WTC11 (cell line): ENCODE data around the gene GPR176.

Experiments used
- ATF1 ChIP-seq: sonication (generic); formaldehyde crosslinking; IDR thresholded peaks from 2 replicates; pipeline ENCODE4 v1.8.1; 2023; ENCODE audit warnings: mild to moderate bottlenecking, moderate library complexity, missing genetic modification reagents
- CTCF ChIP-seq: fragments of 200-600 bp; IDR thresholded peaks from 2 replicates; pipeline ENCODE4 v1.8.0; 2022; ENCODE audit warnings: antibody characterized with exemption
- E2F4 ChIP-seq: sonication (generic); formaldehyde crosslinking; IDR thresholded peaks from 2 replicates; pipeline ENCODE4 v1.8.1; 2022; ENCODE audit warnings: low read depth, mild to moderate bottlenecking, moderate library complexity, missing genetic modification reagents, borderline replicate concordance
- E2F5 ChIP-seq: sonication (generic); formaldehyde crosslinking; IDR thresholded peaks from 2 replicates; pipeline ENCODE4 v1.8.1; 2022; ENCODE audit warnings: mild to moderate bottlenecking, moderate library complexity, missing genetic modification reagents
- ELF4 ChIP-seq: sonication (generic); formaldehyde crosslinking; IDR thresholded peaks from 2 replicates; pipeline ENCODE4 v1.8.1; 2022; ENCODE audit warnings: low read depth, mild to moderate bottlenecking, moderate library complexity, missing genetic modification reagents
- MAX ChIP-seq: sonication (generic); formaldehyde crosslinking; IDR thresholded peaks from 2 replicates; pipeline ENCODE4 v1.8.0; 2022; ENCODE audit warnings: mild to moderate bottlenecking, missing genetic modification reagents
- ZNF671 ChIP-seq: fragments of 250-450 bp; sonication (Bioruptor Pico); IDR thresholded peaks from 2 replicates; pipeline ENCODE4 v1.8.0; 2021; ENCODE audit warnings: mild to moderate bottlenecking

- no peak for TF ChIP-seq ELF4 (CRISPR knock-in tag)
- no peak for TF ChIP-seq CTCF
- no peak for TF ChIP-seq MAX
- TF ChIP-seq ZNF671 (CRISPR knock-in tag) = no peak
- no peak for TF ChIP-seq ATF1 (CRISPR knock-in tag)
- no peak for TF ChIP-seq E2F4 (CRISPR knock-in tag)
- TF ChIP-seq E2F5 = no peak
Observed at GRCh38 chr15:39788108-39788507, 132.0 kb downstream of the GPR176 start.
